Esophagus squamous epithelium (tissue), 5 donors: ENCODE data around the gene ANKZF1. TPM values are rescaled to one million over a fixed set of nuclear protein-coding genes. Genes with fewer than 3 reads are reported as not detected.
A peak's percentile ranks its signal among the peaks of the same experiment; 100 is the strongest.

Source experiments
- DNase-seq: peaks from one replicate; lab custom pipeline; 2025; lab: John Stamatoyannopoulos, UW
- H3K27ac ChIP-seq, 4 donors: fragments of 200-600 bp; sonication (generic); one replicate each; pipeline ENCODE4 v1.5.1; 2016 to 2019; ENCODE audit warnings: mild to moderate bottlenecking in 1 of 4
- H3K27me3 ChIP-seq, 4 donors: fragments of 200-600 bp; sonication (generic); 1 replicate in 3 of 4; 2 replicates in 1 of 4; pipeline versions ENCODE4 v1.5.1 to v1.6.0; 2017 to 2021; ENCODE audit warnings: antibody characterized with exemption in 1 of 4
- H3K36me3 ChIP-seq, 3 donors: fragments of 200-600 bp; sonication (generic); one replicate each; pipeline ENCODE4 v1.5.1; 2016 to 2019
- H3K4me1 ChIP-seq, 3 donors: fragments of 200-600 bp; sonication (generic); one replicate each; pipeline ENCODE4 v1.5.1; 2017 to 2019
- H3K4me3 ChIP-seq, 4 donors: fragments of 200-600 bp; sonication (generic); 1 replicate in 3 of 4; 2 replicates in 1 of 4; pipeline ENCODE4 v1.5.1; 2016 to 2019; ENCODE audit warnings: mild to moderate bottlenecking in 2 of 4, moderate library complexity in 1 of 4
- H3K9me3 ChIP-seq, 3 donors: fragments of 200-600 bp; sonication (generic); one replicate each; pipeline ENCODE4 v1.5.1; 2016 to 2019
- CTCF ChIP-seq, 6 experiments: fragments of 450-650 bp in 4 of 6; fragments of 200-600 bp in 2 of 6; sonication (generic) in 2 of 6; IDR thresholded peaks; one replicate each; pipeline ENCODE4 v1.5.1; 2016 to 2019; ENCODE audit warnings: antibody characterized with exemption in 6 of 6, mild to moderate bottlenecking in 4 of 6, moderate library complexity in 4 of 6
- POLR2A ChIP-seq, 4 donors: fragments of 450-650 bp; IDR thresholded peaks; one replicate each; pipeline ENCODE4 v1.6.1; 2017; ENCODE audit warnings: antibody characterized with exemption in 4 of 4, mild to moderate bottlenecking in 4 of 4, moderate library complexity in 3 of 4
- WGBS, 2 donors: methylation state at CpG; one replicate each; pipeline ENCODE4 v1.1.5; 2018; 5-methylcytosine and 5-hydroxymethylcytosine counted together
- intact Hi-C: fragments of 100-400 bp; cut with DNase I; formaldehyde crosslinking; loops from one replicate; pipeline ENCODE4 v1.15.0; 2022
- total RNA-seq, 4 donors: library from RNA; depleted of rRNA; stranded (reverse); fragments of >200 nt; gene quantifications; one replicate each; pipeline ENCODE4 v1.1.0, GENCODE V29; 2016
- donor health status: DM: yes; HTN: yes; CAD: no.

Gene ANKZF1
- total RNA-seq, 4 donors from 2014 or later = 10.2 to 54.9 (median 27.6) TPM

GRCh38 chr2:219285894-219286425 lies 56.4 kb downstream of the ANKZF1 start:
- intact Hi-C loops = no loop called here
- Histone ChIP-seq H3K36me3 (peaks cover 0 to 49% (median 6%) of the 10 kb centered on the region in 3 donors), H3K27me3 (no peaks in the 10 kb centered on the region), H3K4me3 (peak overlapping the region in 2 of 4 donors; percentile 12 to 30), H3K9me3 (no peaks in the 10 kb centered on the region), H3K27ac (peak overlapping the region; percentile 66 to 86 (median 82)), H3K4me1 (peaks cover 27 to 80% (median 44%) of the 10 kb centered on the region in 3 donors)
- DNase-seq = no peak
- WGBS, 2 donors = 20 to 50% methylated on average over 2 to 9 of the region's 17 CpGs
- TF ChIP-seq CTCF (IDR thresholded peaks at IDR 0.05) (no peak), POLR2A (IDR thresholded peaks at IDR 0.05) (no peak)

Other genes with a start within 250 kb of the ANKZF1 start
- gene FEV, start 244.6 kb upstream of the ANKZF1 start, total RNA-seq = 1 to 10 TPM in 1 of 4 donors, not detected in 3; 2.1 TPM
- not detected for gene CRYBA2, start 236.4 kb upstream of the ANKZF1 start, total RNA-seq
- under 1 TPM in 1 of 4 donors, not detected in 3; 0.19 TPM for gene CFAP65, start 188.3 kb upstream of the ANKZF1 start, total RNA-seq
- gene IHH, start 168.9 kb upstream of the ANKZF1 start, total RNA-seq = under 1 TPM in 1 of 4 donors, not detected in 3; 0.38 TPM
- gene NHEJ1, start 69.0 kb upstream of the ANKZF1 start, total RNA-seq = 10 to 100 TPM in 2 of 4 donors, 1 to 10 TPM in 2; 6.3 to 14.3 (median 9.7) TPM
- gene SLC23A3, start 59.8 kb upstream of the ANKZF1 start, total RNA-seq = 1 to 10 TPM in 2 of 4 donors, under 1 TPM in 2; 0.82 to 1.7 (median 1.3) TPM
- gene CNPPD1, start 52.9 kb upstream of the ANKZF1 start, total RNA-seq = 10 to 100 TPM; 35.3 to 49.8 (median 42.0) TPM
- 10 to 100 TPM; 31.0 to 58.7 (median 41.8) TPM for gene RETREG2, start 51.5 kb upstream of the ANKZF1 start, total RNA-seq
- gene ZFAND2B, start 23.0 kb upstream of the ANKZF1 start, total RNA-seq = 10 to 100 TPM; 34.6 to 49.9 (median 43.6) TPM
- gene ABCB6, start 10.8 kb upstream of the ANKZF1 start, total RNA-seq = 10 to 100 TPM; 22.1 to 45.3 (median 31.6) TPM
- 10 to 100 TPM; 37.8 to 55.1 (median 45.2) TPM for gene ATG9A, start 170 bp upstream of the ANKZF1 start, total RNA-seq
- 1 to 10 TPM; 1.2 to 2.3 (median 1.7) TPM for gene GLB1L, start 15.6 kb downstream of the ANKZF1 start, total RNA-seq
- gene STK16, start 15.7 kb downstream of the ANKZF1 start, total RNA-seq = 10 to 100 TPM in 3 of 4 donors, 1 to 10 TPM in 1; 8.6 to 27.4 (median 19.3) TPM
- not detected for gene TUBA4B, start 23.4 kb downstream of the ANKZF1 start, total RNA-seq
- gene TUBA4A, start 24.1 kb downstream of the ANKZF1 start, total RNA-seq = 100 to 1,000 TPM; 104 to 258 (median 169) TPM
- 10 to 100 TPM; 30.3 to 72.6 (median 35.1) TPM for gene DNAJB2, start 49.6 kb downstream of the ANKZF1 start, total RNA-seq
- gene PTPRN, start 79.6 kb downstream of the ANKZF1 start, total RNA-seq = not detected
- not detected for gene RESP18, start 102.9 kb downstream of the ANKZF1 start, total RNA-seq
- 10 to 100 TPM; 36.7 to 82.4 (median 39.5) TPM for gene DNPEP, start 158.1 kb downstream of the ANKZF1 start, total RNA-seq
- 1,000 to 10,000 TPM in 1 of 4 donors, 100 to 1,000 TPM in 3; 120 to 2,698 (median 303) TPM for gene DES, start 188.6 kb downstream of the ANKZF1 start, total RNA-seq
- gene SPEG, start 205.0 kb downstream of the ANKZF1 start, total RNA-seq = 10 to 100 TPM in 1 of 4 donors, 1 to 10 TPM in 3; 3.8 to 29.0 (median 5.0) TPM